K562 (cell line): ENCODE data around the gene OR10D3. TPM values are rescaled to one million over a fixed set of nuclear protein-coding genes. Genes with fewer than 3 reads are reported as not detected.

Source experiments
- ATAC-seq: fragments of 200-7000 bp; cut with Tn5 transposase; 3 replicates; pipeline ENCODE4 v1.9.1; 2020; ENCODE audit warnings: moderate library complexity
- BruUV-seq: library from RNA; stranded (reverse); fragments of 400-500 nt; replicated peaks from 2 replicates; lab custom pipeline; 2021; lab: Mats Ljungman, UMichigan
- CTCF ChIA-PET: fragments of 300-600 bp; formaldehyde crosslinking; extraction: SDS; loops from one replicate; lab custom pipeline; 2021; ENCODE audit warnings: low intra/inter-chr PET ratio; lab: Yijun Ruan, JAX
- POLR2A ChIA-PET: fragments of 300-600, 350-650 bp; sonication (Branson Sonifier 250); formaldehyde crosslinking; extraction: SDS; loops from one replicate; lab custom pipeline; 2021; ENCODE audit warnings: antibody characterized with exemption, inconsistent platforms; lab: Yijun Ruan, JAX
- DNase-seq, 4 experiments: peaks; one replicate each; pipeline versions ENCODE4 v3.0.0 to v3.0.0-alpha.2; 2011 to 2018; ENCODE audit warnings: low spot score in 3 of 4, mixed read lengths in 3 of 4; ENCODE audit errors: extremely low read depth in 1 of 4
- FAIRE-seq: peaks from 2 replicates; lab custom pipeline; 2011; peaks lifted over from hg19 to GRCh38; lab: Jason Lieb, UNC
- H2AFZ ChIP-seq: 2 replicates; pipeline ENCODE4 v1.6.0; 2011; ENCODE audit warnings: low read depth, low read length, control low read depth, inconsistent platforms
- H3K27ac ChIP-seq: fragments of 200-600 bp; 3 replicates; pipeline ENCODE4 v1.8.0; 2011; ENCODE audit warnings: low read depth, mild to moderate bottlenecking, control low read depth, inconsistent platforms, low read length, moderate library complexity, mixed read lengths; ENCODE audit errors: extremely low read depth
- H3K27me3 ChIP-seq, 2 experiments: fragments of 300-600 bp in 1 of 2; 2 replicates in 1 of 2; 3 replicates in 1 of 2; pipeline versions ENCODE4 v1.6.0 to v1.8.0; 2011; ENCODE audit warnings: inconsistent platforms in 2 of 2, low read length in 2 of 2, mild to moderate bottlenecking in 1 of 2, mixed read lengths in 1 of 2, moderate library complexity in 1 of 2; ENCODE audit not compliant: control insufficient read depth in 2 of 2, insufficient read depth in 2 of 2
- H3K36me3 ChIP-seq: fragments of 300-600 bp; 3 replicates; pipeline ENCODE4 v1.8.0; 2011; ENCODE audit warnings: mild to moderate bottlenecking, low read length, inconsistent platforms; ENCODE audit not compliant: control insufficient read depth, insufficient read depth
- H3K4me1 ChIP-seq, 2 experiments: fragments of 200-600 bp in 1 of 2; replicated peaks in 1 of 2; 2 replicates in 1 of 2; 3 replicates in 1 of 2; pipeline versions ENCODE4 v1.5.1 to v1.8.0; 2011; ENCODE audit warnings: inconsistent platforms in 2 of 2, low read length in 2 of 2, mild to moderate bottlenecking in 1 of 2, mixed read lengths in 1 of 2, moderate library complexity in 1 of 2; ENCODE audit not compliant: control insufficient read depth in 2 of 2, insufficient read depth in 2 of 2
- H3K4me2 ChIP-seq: 2 replicates; pipeline ENCODE4 v1.6.1; 2011; ENCODE audit warnings: low read length, control low read depth, inconsistent platforms, mixed read lengths; ENCODE audit not compliant: insufficient read depth
- H3K4me3 ChIP-seq: fragments of 200-600 bp; sonication (generic), shearing (Covaris generic); 2 replicates; pipeline ENCODE4 v1.5.1; 2016; ENCODE audit warnings: control low read depth, inconsistent platforms
- H3K79me2 ChIP-seq: fragments of 200-600 bp; 3 replicates; pipeline ENCODE4 v1.8.0; 2011; ENCODE audit warnings: low read length, inconsistent platforms; ENCODE audit not compliant: control insufficient read depth, insufficient read depth
- H3K9ac ChIP-seq, 2 experiments: 2 replicates each; pipeline versions ENCODE4 v1.6.0 to v1.6.1; 2011; ENCODE audit warnings: low read depth in 2 of 2, low read length in 2 of 2, control low read depth in 1 of 2, inconsistent platforms in 1 of 2, mild to moderate bottlenecking in 1 of 2, mixed read lengths in 1 of 2; ENCODE audit not compliant: insufficient read depth in 1 of 2
- H3K9me1 ChIP-seq: one replicate; pipeline ENCODE4 v1.6.0; 2011; ENCODE audit warnings: inconsistent platforms, mild to moderate bottlenecking, low read length, moderate library complexity; ENCODE audit not compliant: control insufficient read depth, insufficient read depth
- H3K9me3 ChIP-seq: replicated peaks from 2 replicates; pipeline ENCODE4 v1.5.1; 2011; ENCODE audit warnings: low read depth, low read length, inconsistent platforms; ENCODE audit not compliant: control insufficient read depth, insufficient read depth
- H4K20me1 ChIP-seq: replicated peaks from 2 replicates; pipeline ENCODE4 v1.6.1; 2011; ENCODE audit warnings: low read length, inconsistent platforms, mixed read lengths; ENCODE audit not compliant: control insufficient read depth, insufficient read depth
- KLF6 ChIP-seq: fragments of 250-450 bp; sonication (Bioruptor Pico); IDR thresholded peaks from 2 replicates; pipeline ENCODE4 v1.4.0; 2020; ENCODE audit warnings: mild to moderate bottlenecking, moderate library complexity, borderline replicate concordance
- in situ Hi-C: fragments of 300-500 bp; cut with MboI; formaldehyde crosslinking; loops from 4 replicates; pipeline ENCODE4 v1.15.0; 2018; ENCODE audit warnings: inconsistent platforms, mixed read lengths
- intact Hi-C: fragments of 100-400 bp; cut with micrococcal nuclease; formaldehyde crosslinking; loops from 2 replicates; pipeline ENCODE4 v1.14.2; 2022
- polyA plus RNA-seq, 8 experiments: library from polyadenylated mRNA; depleted of rRNA in 4 of 8; stranded (reverse) in 5 of 8; unstranded in 3 of 8; fragments of >200 nt; fragmentation: Nextera tagmentation in 2 of 8; fragmentation: Illumina TruSeq in 1 of 8; extraction: Ambion mirVana in 2 of 8; extraction: Trizol in 1 of 8; gene quantifications; 2 replicates each; pipeline versions ENCODE4 v1.2.1 to v1.2.3, GENCODE V29; 2011 to 2014; ENCODE audit warnings: inconsistent platforms in 1 of 8, missing spikeins in 1 of 8
- total RNA-seq, 7 experiments: library from RNA; depleted of rRNA in 6 of 7; stranded (reverse); fragments of >200 nt in 6 of 7; fragmentation: Illumina TruSeq in 2 of 7; extraction: Trizol in 2 of 7; gene quantifications; 2 replicates each; pipeline versions ENCODE4 v1.2.1 to v1.2.3, GENCODE V29; 2011 to 2021; ENCODE audit warnings: low replicate concordance in 1 of 7
- TF ChIP-seq, protein P1 (sequence below): sonication (generic); formaldehyde crosslinking; IDR thresholded peaks from 2 replicates; pipeline ENCODE4 v1.8.1; 2023; ENCODE audit warnings: missing genetic modification reagents, mild to moderate bottlenecking, borderline replicate concordance
- TF ChIP-seq, protein P2 (sequence below): sonication (generic); formaldehyde crosslinking; IDR thresholded peaks from 2 replicates; pipeline ENCODE4 v1.8.0; 2022; ENCODE audit warnings: mild to moderate bottlenecking, low read depth, missing genetic modification reagents
- TF ChIP-seq, protein P3 (sequence below): fragments of 250-450 bp; sonication (Bioruptor Pico); IDR thresholded peaks from 2 replicates; pipeline ENCODE4 v1.4.0; 2020; ENCODE audit warnings: mild to moderate bottlenecking, moderate library complexity
- TF ChIP-seq, protein P4 (sequence below): fragments of 250-450 bp; sonication (Bioruptor Pico); IDR thresholded peaks from 2 replicates; pipeline ENCODE4 v1.5.0; 2021
- TF ChIP-seq, protein P5 (sequence below): IDR thresholded peaks from 3 replicates; pipeline ENCODE4 v1.6.1; 2011; ENCODE audit warnings: borderline replicate concordance, mild to moderate bottlenecking, moderate library complexity; ENCODE audit not compliant: insufficient read length; ENCODE audit errors: extremely low read depth

The OR10D3 gene
- total and polyA plus RNA-seq, 9 of the 15 experiments (the other 6 are each of a cell fraction or from before 2014, with no cell fraction given) = 0.07 to 2.9 (median 0.80) TPM; not detected in 1

DNA sequence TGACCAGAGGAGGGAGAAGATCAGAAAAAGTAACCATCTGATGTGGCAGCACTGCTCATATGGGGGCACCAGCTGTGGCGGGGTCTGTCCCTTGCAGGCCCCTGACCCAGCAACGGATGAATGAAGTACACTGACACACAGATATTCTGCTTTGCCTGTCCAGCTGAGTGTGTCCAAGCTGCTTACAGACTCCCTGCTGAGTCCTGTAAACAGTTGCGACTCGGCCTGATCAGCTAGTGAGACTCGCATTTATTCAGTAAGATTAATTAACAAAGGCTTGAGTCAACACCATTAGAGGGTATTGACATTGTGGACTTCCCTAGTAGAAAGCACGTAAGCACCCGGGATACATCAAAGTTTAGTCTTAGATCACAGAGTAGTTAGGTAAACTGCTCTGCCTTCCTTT, 15.3 kb upstream of the OR10D3 start (continued):
- TF ChIP-seq, protein P1, sequence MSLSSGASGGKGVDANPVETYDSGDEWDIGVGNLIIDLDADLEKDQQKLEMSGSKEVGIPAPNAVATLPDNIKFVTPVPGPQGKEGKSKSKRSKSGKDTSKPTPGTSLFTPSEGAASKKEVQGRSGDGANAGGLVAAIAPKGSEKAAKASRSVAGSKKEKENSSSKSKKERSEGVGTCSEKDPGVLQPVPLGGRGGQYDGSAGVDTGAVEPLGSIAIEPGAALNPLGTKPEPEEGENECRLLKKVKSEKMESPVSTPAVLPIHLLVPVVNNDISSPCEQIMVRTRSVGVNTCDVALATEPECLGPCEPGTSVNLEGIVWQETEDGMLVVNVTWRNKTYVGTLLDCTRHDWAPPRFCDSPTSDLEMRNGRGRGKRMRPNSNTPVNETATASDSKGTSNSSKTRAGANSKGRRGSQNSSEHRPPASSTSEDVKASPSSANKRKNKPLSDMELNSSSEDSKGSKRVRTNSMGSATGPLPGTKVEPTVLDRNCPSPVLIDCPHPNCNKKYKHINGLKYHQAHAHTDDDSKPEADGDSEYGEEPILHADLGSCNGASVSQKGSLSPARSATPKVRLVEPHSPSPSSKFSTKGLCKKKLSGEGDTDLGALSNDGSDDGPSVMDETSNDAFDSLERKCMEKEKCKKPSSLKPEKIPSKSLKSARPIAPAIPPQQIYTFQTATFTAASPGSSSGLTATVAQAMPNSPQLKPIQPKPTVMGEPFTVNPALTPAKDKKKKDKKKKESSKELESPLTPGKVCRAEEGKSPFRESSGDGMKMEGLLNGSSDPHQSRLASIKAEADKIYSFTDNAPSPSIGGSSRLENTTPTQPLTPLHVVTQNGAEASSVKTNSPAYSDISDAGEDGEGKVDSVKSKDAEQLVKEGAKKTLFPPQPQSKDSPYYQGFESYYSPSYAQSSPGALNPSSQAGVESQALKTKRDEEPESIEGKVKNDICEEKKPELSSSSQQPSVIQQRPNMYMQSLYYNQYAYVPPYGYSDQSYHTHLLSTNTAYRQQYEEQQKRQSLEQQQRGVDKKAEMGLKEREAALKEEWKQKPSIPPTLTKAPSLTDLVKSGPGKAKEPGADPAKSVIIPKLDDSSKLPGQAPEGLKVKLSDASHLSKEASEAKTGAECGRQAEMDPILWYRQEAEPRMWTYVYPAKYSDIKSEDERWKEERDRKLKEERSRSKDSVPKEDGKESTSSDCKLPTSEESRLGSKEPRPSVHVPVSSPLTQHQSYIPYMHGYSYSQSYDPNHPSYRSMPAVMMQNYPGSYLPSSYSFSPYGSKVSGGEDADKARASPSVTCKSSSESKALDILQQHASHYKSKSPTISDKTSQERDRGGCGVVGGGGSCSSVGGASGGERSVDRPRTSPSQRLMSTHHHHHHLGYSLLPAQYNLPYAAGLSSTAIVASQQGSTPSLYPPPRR (CRISPR knock-in tag) = no peak

DNA sequence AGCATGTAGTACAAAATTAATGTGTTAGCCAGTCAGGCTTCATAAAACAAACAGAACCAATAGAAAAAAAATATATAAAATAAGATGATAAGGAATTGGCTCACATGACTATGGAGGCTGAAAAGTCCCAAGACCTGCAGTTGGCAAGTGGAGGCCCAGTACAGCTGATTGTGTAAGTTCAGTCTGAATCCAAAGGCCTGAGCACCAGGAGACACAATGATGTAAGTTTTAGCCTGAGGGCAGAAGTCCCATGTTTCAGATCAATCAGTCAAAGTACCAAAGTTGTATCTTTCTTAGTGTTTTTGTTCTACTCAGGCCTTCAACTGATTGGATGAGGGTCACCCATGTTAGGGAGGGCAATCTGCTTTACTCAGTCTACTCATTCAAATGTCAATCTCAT, 14.3 kb upstream of the OR10D3 start:
- intact Hi-C loops (no loop called here), in situ Hi-C loops (no loop called here)
- POLR2A ChIA-PET = interaction anchor here (1.4 kb wide), 1 partner anchor 11 kb away, joined by 3 read pairs; no protein-coding TSS in a partner anchor
- no TSS peak for BruUV-seq
- no peak for FAIRE-seq
- H4K20me1 ChIP-seq = no peaks in the 10 kb centered on the region
- H3K27ac ChIP-seq = no peak overlapping the region
- CTCF ChIA-PET = no interaction called here
- H3K9me1 ChIP-seq = no peaks in the 10 kb centered on the region
- H3K36me3 ChIP-seq = peaks cover 2% of the 10 kb centered on the region; the same call in 1 of the 3 replicates
- H3K4me2 ChIP-seq = no peak overlapping the region
- no peak for ATAC-seq
- H3K9ac ChIP-seq = no peak overlapping the region
- H3K4me1 ChIP-seq = peaks cover 5 to 9% of the 10 kb centered on the region in 2 experiments; a peak in 4 of 5 replicates
- H2AFZ ChIP-seq = no peak overlapping the region
- no peak for TF ChIP-seq KLF6 (CRISPR knock-in tag)
- TF ChIP-seq, protein P2, sequence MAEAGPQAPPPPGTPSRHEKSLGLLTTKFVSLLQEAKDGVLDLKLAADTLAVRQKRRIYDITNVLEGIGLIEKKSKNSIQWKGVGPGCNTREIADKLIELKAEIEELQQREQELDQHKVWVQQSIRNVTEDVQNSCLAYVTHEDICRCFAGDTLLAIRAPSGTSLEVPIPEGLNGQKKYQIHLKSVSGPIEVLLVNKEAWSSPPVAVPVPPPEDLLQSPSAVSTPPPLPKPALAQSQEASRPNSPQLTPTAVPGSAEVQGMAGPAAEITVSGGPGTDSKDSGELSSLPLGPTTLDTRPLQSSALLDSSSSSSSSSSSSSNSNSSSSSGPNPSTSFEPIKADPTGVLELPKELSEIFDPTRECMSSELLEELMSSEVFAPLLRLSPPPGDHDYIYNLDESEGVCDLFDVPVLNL (CRISPR knock-in tag) = no peak
- TF ChIP-seq, protein P3, sequence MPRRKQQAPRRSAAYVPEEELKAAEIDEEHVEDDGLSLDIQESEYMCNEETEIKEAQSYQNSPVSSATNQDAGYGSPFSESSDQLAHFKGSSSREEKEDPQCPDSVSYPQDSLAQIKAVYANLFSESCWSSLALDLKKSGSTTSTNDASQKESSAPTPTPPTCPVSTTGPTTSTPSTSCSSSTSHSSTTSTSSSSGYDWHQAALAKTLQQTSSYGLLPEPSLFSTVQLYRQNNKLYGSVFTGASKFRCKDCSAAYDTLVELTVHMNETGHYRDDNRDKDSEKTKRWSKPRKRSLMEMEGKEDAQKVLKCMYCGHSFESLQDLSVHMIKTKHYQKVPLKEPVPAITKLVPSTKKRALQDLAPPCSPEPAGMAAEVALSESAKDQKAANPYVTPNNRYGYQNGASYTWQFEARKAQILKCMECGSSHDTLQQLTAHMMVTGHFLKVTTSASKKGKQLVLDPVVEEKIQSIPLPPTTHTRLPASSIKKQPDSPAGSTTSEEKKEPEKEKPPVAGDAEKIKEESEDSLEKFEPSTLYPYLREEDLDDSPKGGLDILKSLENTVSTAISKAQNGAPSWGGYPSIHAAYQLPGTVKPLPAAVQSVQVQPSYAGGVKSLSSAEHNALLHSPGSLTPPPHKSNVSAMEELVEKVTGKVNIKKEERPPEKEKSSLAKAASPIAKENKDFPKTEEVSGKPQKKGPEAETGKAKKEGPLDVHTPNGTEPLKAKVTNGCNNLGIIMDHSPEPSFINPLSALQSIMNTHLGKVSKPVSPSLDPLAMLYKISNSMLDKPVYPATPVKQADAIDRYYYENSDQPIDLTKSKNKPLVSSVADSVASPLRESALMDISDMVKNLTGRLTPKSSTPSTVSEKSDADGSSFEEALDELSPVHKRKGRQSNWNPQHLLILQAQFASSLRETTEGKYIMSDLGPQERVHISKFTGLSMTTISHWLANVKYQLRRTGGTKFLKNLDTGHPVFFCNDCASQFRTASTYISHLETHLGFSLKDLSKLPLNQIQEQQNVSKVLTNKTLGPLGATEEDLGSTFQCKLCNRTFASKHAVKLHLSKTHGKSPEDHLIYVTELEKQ = no peak
- TF ChIP-seq, protein P4, sequence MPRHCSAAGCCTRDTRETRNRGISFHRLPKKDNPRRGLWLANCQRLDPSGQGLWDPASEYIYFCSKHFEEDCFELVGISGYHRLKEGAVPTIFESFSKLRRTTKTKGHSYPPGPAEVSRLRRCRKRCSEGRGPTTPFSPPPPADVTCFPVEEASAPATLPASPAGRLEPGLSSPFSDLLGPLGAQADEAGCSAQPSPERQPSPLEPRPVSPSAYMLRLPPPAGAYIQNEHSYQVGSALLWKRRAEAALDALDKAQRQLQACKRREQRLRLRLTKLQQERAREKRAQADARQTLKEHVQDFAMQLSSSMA (CRISPR knock-in tag) = no peak
- TF ChIP-seq, protein P5, sequence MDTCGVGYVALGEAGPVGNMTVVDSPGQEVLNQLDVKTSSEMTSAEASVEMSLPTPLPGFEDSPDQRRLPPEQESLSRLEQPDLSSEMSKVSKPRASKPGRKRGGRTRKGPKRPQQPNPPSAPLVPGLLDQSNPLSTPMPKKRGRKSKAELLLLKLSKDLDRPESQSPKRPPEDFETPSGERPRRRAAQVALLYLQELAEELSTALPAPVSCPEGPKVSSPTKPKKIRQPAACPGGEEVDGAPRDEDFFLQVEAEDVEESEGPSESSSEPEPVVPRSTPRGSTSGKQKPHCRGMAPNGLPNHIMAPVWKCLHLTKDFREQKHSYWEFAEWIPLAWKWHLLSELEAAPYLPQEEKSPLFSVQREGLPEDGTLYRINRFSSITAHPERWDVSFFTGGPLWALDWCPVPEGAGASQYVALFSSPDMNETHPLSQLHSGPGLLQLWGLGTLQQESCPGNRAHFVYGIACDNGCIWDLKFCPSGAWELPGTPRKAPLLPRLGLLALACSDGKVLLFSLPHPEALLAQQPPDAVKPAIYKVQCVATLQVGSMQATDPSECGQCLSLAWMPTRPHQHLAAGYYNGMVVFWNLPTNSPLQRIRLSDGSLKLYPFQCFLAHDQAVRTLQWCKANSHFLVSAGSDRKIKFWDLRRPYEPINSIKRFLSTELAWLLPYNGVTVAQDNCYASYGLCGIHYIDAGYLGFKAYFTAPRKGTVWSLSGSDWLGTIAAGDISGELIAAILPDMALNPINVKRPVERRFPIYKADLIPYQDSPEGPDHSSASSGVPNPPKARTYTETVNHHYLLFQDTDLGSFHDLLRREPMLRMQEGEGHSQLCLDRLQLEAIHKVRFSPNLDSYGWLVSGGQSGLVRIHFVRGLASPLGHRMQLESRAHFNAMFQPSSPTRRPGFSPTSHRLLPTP = no peak
- TF ChIP-seq, all 486 proteins: peak for 0
- H3K4me3 ChIP-seq = no peak overlapping the region
- peaks cover 25% of the 10 kb centered on the region for H3K79me2 ChIP-seq
- DNase-seq = no peak
- no peaks in the 10 kb centered on the region for H3K9me3 ChIP-seq
- H3K27me3 ChIP-seq = no peaks in the 10 kb centered on the region
